ENCODE data around the gene SORBS1.

The SORBS1 gene

GRCh38 chr10:95343573-95343972, 217.6 kb downstream of the SORBS1 start:
- DNase-seq: no peak

- no peak for DNase-seq
Measured at GRCh38 chr10:95341716-95342130, 219.4 kb downstream of the SORBS1 start.

DNA sequence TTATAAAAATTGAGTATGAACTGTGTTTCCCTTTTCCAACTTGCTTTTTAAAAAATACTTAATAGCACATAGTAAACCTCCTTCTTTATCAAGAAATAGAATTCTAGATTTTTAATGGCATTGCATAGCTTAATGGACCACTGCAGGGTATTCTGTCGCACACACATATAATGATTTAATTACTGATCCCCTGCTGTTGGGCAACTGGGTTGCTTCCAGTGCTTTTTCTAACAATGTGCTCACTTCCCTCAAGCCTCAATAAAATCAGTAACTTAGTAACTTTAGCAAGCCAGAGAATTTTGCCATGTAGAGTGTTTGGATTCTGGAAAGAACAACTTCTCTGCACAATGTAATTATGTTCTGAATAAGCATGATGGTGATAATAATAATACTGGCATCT, 221.3 kb downstream of the SORBS1 start:
- DNase-seq: no peak

GRCh38 chr10:95337423-95338160, 223.6 kb downstream of the SORBS1 start:
- no peak for DNase-seq

DNA sequence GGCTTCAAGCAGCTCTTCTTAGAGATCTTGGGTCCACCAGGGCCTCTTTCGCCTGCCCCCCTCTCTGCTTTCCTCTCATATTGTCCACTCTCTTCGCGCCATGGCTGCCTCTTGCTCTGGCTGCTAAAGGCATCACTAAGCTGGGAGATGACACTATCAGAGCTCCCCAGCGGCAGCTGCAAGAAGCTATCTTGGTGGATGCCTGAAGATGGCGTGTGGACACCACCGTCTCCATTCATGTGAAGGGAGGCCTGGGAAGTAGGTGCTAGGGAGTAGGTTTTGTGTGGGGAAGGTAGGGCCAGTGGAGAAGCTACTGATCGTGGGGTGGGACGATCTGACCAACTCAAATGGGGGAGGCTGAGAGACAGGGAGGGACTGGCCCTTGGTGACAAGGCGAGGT, 224.5 kb downstream of the SORBS1 start:
- no peak for DNase-seq

- no peak for DNase-seq
Measured at GRCh38 chr10:95335933-95336699, 225.1 kb downstream of the SORBS1 start.

DNA sequence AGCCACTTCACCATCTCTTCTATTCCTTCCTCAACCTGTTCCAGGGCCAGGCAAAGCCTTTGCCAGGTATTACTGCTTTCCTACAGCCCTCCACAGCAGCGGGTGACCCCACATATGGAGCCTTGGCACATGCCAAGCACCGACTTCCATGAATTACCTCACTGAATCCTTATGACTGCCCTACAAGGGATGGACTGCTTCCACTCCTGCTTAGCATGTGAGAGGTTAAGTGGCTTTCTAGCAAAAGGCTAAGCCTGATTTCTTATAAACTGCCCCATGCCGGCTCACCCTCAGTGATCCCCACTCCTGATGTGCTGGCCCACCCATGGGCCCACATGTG, 226.4 kb downstream of the SORBS1 start:
- DNase-seq: peak in 1 of 14 donors; percentile 28

DNA sequence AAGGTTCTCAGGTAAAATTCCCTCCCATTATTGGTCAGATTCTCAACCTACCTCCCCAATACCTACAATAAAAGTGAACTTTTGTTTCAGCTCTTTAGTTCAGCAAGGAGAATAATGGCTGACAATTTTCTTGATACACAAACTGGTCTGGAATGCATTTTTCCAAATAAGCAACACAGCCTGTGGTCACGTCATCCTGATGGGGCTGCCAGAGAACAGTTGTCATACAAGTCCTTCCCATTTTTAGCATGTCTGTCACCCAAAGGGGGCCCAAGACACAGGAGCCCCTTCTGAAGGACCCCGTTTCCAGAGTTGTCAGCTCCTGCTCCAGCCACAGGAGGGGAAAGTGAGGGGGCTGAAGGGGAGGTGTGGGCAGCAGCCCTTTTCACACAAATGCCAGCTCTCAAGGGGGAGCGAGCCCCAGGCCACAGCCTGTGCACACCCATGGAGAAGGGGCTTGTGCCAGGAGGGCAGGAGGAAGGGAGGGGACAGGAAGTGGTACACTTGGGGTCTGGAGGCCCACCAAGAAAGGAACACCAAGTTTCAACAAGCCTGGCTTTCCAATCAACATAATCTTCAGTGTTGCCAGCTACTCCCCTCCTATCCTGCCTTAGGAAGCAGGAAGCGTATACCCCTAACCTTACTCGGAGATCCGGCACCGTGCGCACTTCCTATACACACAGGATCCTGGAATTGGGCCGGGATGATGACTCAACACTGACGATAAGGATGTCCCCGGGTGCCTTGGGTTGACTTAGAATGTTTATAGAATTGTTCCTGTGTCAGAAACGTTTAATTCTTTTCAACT, 227.0 kb downstream of the SORBS1 start:
- peak in 1 of 14 donors; percentile 6 for DNase-seq

DNA sequence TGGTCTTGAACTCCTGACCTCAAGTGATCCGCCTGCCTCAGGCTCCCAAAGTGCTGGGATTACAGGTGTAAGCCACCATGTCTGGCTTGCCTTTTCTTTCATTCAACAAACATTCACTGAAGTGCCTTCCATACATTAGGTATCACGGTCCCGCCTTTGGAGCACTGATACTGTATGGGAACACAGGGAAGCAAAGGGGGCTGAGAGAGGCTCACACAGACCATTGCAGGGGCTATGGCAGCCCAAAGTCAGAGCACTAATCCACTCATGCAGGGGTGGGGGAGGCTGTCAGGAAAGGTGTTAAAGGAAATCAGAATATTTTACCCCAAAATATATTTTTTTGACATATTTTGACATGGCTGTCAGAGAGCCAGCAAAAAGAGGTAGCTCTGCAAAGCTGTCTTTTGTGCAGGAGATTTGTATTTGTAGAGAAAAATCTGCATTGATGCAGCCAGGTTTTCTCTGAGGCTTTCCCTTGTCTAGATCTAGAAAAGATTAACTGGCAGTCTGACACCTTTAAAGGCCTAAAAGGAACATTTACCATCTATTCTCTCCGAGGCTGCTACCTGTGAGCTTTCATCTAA, 228.4 kb downstream of the SORBS1 start:
- no peak for DNase-seq

DNA sequence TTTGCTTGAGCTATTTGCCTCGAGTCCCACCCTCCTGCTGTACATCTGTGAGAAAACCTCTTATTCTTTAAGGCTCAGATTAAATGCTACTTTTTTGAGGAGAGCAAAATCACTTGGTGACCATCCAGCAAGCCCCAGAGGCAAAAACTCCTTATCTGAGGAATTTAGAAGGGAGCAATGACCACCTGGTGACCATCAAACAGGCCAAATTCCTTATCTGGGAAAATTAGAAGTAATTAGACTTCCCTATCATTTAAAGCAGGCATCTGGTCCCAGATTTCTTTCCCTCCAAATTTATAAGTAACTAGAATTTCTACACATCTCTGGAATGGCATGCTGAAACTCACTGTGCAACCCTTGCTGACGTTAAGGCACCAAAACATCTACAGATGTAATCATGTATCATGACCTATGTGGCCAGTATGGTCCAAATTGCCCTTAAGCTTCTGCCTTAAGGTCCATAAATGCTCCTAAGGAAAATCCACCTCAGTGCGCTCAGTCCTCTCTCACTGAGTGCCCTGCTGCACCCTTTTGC, 229.5 kb downstream of the SORBS1 start:
- no peak for DNase-seq

DNA sequence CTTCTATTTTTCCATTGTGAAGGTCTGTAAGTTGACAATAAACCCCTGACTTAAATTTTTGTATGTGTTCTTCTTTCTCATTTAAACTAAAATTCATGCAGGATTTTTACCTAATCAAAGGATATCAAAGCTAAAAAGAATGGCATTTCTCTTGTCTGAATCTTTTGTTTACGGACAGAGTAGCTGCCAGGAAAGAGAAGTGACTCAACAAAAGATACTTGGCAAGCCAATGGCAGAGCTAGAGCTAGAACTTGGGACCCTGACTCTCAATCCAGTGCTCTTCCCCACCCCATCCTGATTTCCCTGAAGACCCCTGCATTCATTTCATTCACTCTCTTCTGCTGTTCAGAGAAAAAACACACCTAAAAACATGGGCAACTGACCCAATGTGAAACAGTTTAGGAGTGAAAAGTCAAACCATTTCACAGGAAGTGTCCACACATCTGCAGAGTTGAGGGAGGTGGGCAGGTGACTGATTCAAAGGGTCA, 230.2 kb downstream of the SORBS1 start:
- no peak for DNase-seq

- no peak for DNase-seq
Measured at GRCh38 chr10:95329296-95329695, 231.9 kb downstream of the SORBS1 start.

GRCh38 chr10:95328013-95328412, 233.2 kb downstream of the SORBS1 start:
- DNase-seq: no peak

DNA sequence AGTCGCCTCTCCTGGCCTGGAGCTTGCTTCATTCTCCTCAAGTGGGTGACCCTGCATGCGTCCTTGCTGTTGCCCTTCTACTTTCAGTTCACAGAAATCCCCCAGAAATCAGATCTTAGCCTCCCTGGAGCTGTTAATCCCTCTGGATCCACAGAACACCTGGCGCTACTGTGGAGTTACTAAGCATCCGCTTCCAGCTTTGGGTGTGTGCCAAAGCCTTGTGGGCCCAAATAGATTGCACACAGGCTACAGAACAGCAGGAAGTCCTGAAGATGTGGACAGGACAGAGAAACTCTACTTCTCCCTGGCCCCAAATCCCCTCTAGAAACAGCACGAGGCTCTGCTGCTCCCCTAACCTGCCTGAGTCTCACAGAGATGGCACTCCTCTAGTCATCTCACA, 233.8 kb downstream of the SORBS1 start:
- no peak for DNase-seq

DNA sequence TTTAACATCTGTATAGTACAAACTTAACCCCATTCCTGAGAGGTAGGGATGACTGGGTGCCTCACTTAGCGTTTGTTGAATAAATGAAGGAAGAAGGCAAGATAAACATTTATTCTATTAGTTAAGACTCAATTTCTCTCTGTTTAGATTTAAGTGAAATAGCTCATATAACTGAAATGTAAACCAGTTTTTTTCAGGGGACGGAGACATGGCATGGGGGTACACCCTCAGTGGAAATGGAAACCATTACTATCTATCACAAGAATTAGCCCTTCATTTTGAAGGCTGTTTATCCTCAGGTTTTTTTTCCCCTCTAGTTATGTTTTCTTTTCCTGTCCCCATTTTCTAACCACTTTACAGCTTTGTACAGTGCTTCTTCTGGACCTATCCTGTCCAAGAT, 234.8 kb downstream of the SORBS1 start:
- DNase-seq: no peak

- no peak for DNase-seq
Measured at GRCh38 chr10:95325863-95326262, 235.3 kb downstream of the SORBS1 start.

DNA sequence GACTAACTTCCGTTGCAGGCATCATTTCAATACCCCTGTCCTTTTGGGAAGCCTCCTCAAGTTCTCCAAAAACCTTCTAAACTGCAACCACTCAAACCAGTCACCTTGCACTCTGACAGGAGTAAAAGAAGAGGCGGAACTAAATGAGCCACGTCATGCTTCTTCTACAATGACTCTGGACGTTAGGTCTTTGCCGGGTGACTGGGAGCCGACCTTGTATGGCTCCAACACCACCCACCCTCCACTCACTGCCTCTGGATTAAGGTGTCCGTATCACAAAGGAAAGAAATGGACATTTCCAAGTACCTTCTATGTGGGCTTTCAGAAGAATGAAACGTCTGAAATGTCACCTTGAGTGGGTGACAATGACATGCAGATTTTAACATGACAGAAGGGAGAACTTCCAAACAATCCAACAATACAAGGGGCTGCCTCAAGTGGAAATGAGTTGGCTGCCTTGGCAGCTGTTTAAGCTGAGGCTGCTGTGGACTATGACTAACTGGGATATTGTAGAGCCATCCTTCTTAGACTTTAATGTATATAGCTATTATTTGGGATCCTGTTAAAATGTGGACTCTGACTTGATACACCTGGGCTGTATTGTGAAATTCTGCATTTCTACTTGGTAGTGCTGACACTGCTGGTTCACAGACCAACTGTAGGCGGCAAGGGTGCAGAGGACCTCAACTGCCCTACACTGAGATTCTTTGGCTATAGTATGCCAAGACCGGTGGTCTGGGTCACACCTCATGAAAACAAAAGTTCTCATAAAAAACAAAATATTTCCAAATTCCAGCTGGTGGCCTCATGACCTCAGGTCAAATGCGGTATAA, 236.5 kb downstream of the SORBS1 start:
- DNase-seq: no peak

DNA sequence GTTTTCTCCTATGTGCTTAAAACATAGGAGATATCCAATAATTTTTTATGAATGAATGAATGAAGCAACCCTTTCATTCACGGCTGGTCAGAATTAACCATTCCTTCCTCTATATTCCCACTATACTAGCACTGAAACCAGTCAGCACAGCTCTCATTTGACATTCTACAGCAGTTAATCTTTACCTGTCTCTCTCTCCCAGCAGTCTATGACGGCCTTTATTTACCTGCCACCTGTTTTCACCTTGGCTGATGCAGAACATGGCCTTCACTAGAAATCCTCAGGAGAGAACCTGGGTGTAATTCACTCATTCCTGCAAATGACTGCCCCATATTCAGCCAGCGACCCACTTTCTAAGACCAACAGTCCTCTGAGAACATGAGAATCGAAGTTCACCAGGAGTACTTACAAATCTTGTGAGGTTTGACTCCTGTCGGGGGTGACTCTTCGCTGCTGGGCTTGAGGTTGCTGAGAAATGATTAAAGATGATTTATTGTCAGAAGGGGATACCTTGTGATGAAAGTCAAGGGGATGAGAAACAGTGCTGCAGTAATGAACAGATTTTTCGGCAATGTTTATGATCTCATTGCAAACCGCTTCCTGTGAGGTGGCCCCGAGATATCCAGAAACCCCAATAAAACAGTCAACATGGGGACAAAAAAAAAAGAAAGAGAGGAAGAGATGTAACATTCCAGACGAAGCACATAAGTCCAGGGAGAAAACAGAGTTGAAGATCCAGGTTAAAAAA, 239.4 kb downstream of the SORBS1 start:
- DNase-seq: no peak

- no peak for DNase-seq
Measured at GRCh38 chr10:95319239-95319638, 241.9 kb downstream of the SORBS1 start.

GRCh38 chr10:95315509-95315908, 245.7 kb downstream of the SORBS1 start:
- no peak for DNase-seq
